H9 (cell line): ENCODE results near the gene AAMP. TPM values are rescaled to one million over a fixed set of nuclear protein-coding genes. Genes with fewer than 3 reads are reported as not detected.

ENCODE experiments used
- DNase-seq: peaks from one replicate; pipeline ENCODE4 v3.0.0-alpha.2; 2017
- H2AFZ ChIP-seq: one replicate; pipeline ENCODE4 v1.6.1; 2013; ENCODE audit warnings: mild to moderate bottlenecking, low read length, control low read depth, moderate library complexity
- H2AK5ac ChIP-seq: 2 replicates; pipeline ENCODE4 v1.6.1; 2013; ENCODE audit warnings: low read length, control low read depth, mixed read lengths; ENCODE audit not compliant: insufficient read length
- H2BK120ac ChIP-seq: one replicate; pipeline ENCODE4 v1.6.1; 2013; ENCODE audit warnings: low read depth, mild to moderate bottlenecking, low read length, control low read depth, inconsistent platforms; ENCODE audit not compliant: poor library complexity, severe bottlenecking
- H2BK12ac ChIP-seq: 2 replicates; pipeline ENCODE4 v1.6.1; 2013; ENCODE audit warnings: low read length, control low read depth, mixed read lengths, low read depth; ENCODE audit not compliant: insufficient read length
- H2BK15ac ChIP-seq: 2 replicates; pipeline ENCODE4 v1.6.1; 2013; ENCODE audit warnings: low read depth, low read length, control low read depth
- H2BK20ac ChIP-seq: one replicate; pipeline ENCODE4 v1.6.1; 2013; ENCODE audit warnings: low read depth, mild to moderate bottlenecking, low read length, control low read depth, inconsistent platforms; ENCODE audit not compliant: poor library complexity, severe bottlenecking
- H2BK5ac ChIP-seq: 2 replicates; pipeline ENCODE4 v1.6.1; 2013; ENCODE audit warnings: low read length, control low read depth, mixed read lengths; ENCODE audit not compliant: insufficient read length
- H3K14ac ChIP-seq: 2 replicates; pipeline ENCODE4 v1.6.1; 2013; ENCODE audit warnings: low read length, control low read depth; ENCODE audit not compliant: insufficient read depth
- H3K18ac ChIP-seq: 2 replicates; pipeline ENCODE4 v1.6.1; 2013; ENCODE audit warnings: low read depth, mild to moderate bottlenecking, mixed read lengths, low read length, control low read depth; ENCODE audit not compliant: insufficient read length
- H3K23ac ChIP-seq: 2 replicates; pipeline ENCODE4 v1.6.1; 2013; ENCODE audit warnings: low read length, control low read depth, mixed read lengths, low read depth; ENCODE audit not compliant: insufficient read length
- H3K23me2 ChIP-seq: 2 replicates; pipeline ENCODE4 v1.6.1; 2013; ENCODE audit warnings: low read depth, mild to moderate bottlenecking, mixed read lengths, low read length, control low read depth; ENCODE audit not compliant: insufficient read length, poor library complexity, severe bottlenecking
- H3K27ac ChIP-seq: 2 replicates; pipeline ENCODE4 v1.5.1; 2013; ENCODE audit warnings: low read length, control low read depth, mixed read lengths, low read depth; ENCODE audit not compliant: insufficient read length
- H3K27me3 ChIP-seq: 2 replicates; pipeline ENCODE4 v1.6.1; 2013; ENCODE audit warnings: low read length, control low read depth, inconsistent platforms; ENCODE audit not compliant: insufficient read depth
- H3K4ac ChIP-seq: 2 replicates; pipeline ENCODE4 v1.6.1; 2013; ENCODE audit warnings: low read depth, mild to moderate bottlenecking, control low read depth, inconsistent platforms, low read length, moderate library complexity
- H3K4me1 ChIP-seq: 2 replicates; pipeline ENCODE4 v1.6.1; 2013; ENCODE audit warnings: low read length, control low read depth, inconsistent platforms; ENCODE audit not compliant: insufficient read depth
- H3K4me2 ChIP-seq: 2 replicates; pipeline ENCODE4 v1.6.1; 2013; ENCODE audit warnings: low read length, control low read depth, mixed read lengths; ENCODE audit not compliant: insufficient read length, insufficient read depth
- H3K56ac ChIP-seq: 2 replicates; pipeline ENCODE4 v1.6.1; 2013; ENCODE audit warnings: low read depth, mild to moderate bottlenecking, mixed read lengths, low read length, control low read depth; ENCODE audit not compliant: insufficient read length
- H3K79me1 ChIP-seq: 2 replicates; pipeline ENCODE4 v1.6.1; 2013; ENCODE audit warnings: low read depth, mild to moderate bottlenecking, moderate library complexity, low read length, control low read depth, inconsistent platforms; ENCODE audit not compliant: insufficient read depth, poor library complexity, severe bottlenecking
- H3K79me2 ChIP-seq: 2 replicates; pipeline ENCODE4 v1.6.1; 2013; ENCODE audit warnings: low read length, control low read depth, inconsistent platforms; ENCODE audit not compliant: insufficient read depth
- H3K9ac ChIP-seq: 2 replicates; pipeline ENCODE4 v1.6.1; 2013; ENCODE audit warnings: low read length, control low read depth, mixed read lengths; ENCODE audit not compliant: insufficient read length; ENCODE audit errors: extremely low read depth
- H3K9me3 ChIP-seq: one replicate; pipeline ENCODE4 v1.6.1; 2013; ENCODE audit warnings: low read depth, low read length, inconsistent platforms; ENCODE audit not compliant: control insufficient read depth
- H3T11ph ChIP-seq: one replicate; pipeline ENCODE4 v1.6.1; 2013; ENCODE audit warnings: mild to moderate bottlenecking, low read length, control low read depth, inconsistent platforms
- H4K20me1 ChIP-seq: one replicate; pipeline ENCODE4 v1.6.1; 2013; ENCODE audit not compliant: control insufficient read depth, insufficient read length, insufficient read depth
- H4K5ac ChIP-seq: 2 replicates; pipeline ENCODE4 v1.6.1; 2013; ENCODE audit warnings: low read depth, mild to moderate bottlenecking, mixed read lengths, low read length, control low read depth; ENCODE audit not compliant: insufficient read length
- H4K8ac ChIP-seq: replicated peaks from 2 replicates; pipeline ENCODE4 v1.6.1; 2013; ENCODE audit warnings: low read length, control low read depth, mixed read lengths, low read depth; ENCODE audit not compliant: insufficient read length
- H4K91ac ChIP-seq: 2 replicates; pipeline ENCODE4 v1.6.1; 2013; ENCODE audit warnings: low read depth, mild to moderate bottlenecking, moderate library complexity, mixed read lengths, low read length, control low read depth; ENCODE audit not compliant: insufficient read length
- H3K27ac Mint-ChIP-seq, 3 experiments: 2 replicates in 2 of 3; 3 replicates in 1 of 3; pipeline ENCODE4 v1.8.0; 2020 to 2021; ENCODE audit warnings: mixed read lengths in 3 of 3, mild to moderate bottlenecking in 1 of 3, moderate library complexity in 1 of 3
- H3K27me3 Mint-ChIP-seq: 2 replicates; pipeline ENCODE4 v1.8.0; 2021; ENCODE audit warnings: low read depth, mild to moderate bottlenecking, moderate library complexity, mixed read lengths
- H3K36me3 Mint-ChIP-seq, 3 experiments: 2 replicates in 2 of 3; 3 replicates in 1 of 3; pipeline ENCODE4 v1.8.0; 2020 to 2021; ENCODE audit warnings: low read depth in 3 of 3, mixed read lengths in 3 of 3; ENCODE audit not compliant: insufficient read depth in 1 of 3
- H3K4me1 Mint-ChIP-seq, 2 experiments: 2 replicates each; pipeline ENCODE4 v1.8.0; 2020; ENCODE audit warnings: mixed read lengths in 2 of 2
- H3K4me3 Mint-ChIP-seq, 2 experiments: 2 replicates in 1 of 2; 3 replicates in 1 of 2; pipeline ENCODE4 v1.8.0; 2020 to 2021; ENCODE audit warnings: mild to moderate bottlenecking in 2 of 2, mixed read lengths in 2 of 2, moderate library complexity in 1 of 2
- H3K9me3 Mint-ChIP-seq, 2 experiments: 2 replicates in 1 of 2; 3 replicates in 1 of 2; pipeline ENCODE4 v1.8.0; 2020; ENCODE audit warnings: mild to moderate bottlenecking in 2 of 2, mixed read lengths in 2 of 2, moderate library complexity in 1 of 2
- CTCF ChIP-seq: fragments of 200-600 bp; sonication (generic); conservative IDR thresholded peaks from 3 replicates; pipeline ENCODE4 v1.8.0; 2021; ENCODE audit warnings: antibody characterized with exemption, mild to moderate bottlenecking
- WGBS: extraction: QIAGEN DNeasy Blood & Tissue Kit; methylation state at CpG from one replicate; pipeline ENCODE4 v1.1.7; 2013; ENCODE audit warnings: missing lambda C conversion rate, low lambda C conversion rate, mixed read lengths; ENCODE audit not compliant: insufficient read length; ENCODE audit errors: extremely low coverage; 5-methylcytosine and 5-hydroxymethylcytosine counted together
- total RNA-seq: library from RNA; stranded (reverse); gene quantifications from 2 replicates; pipeline ENCODE4 v1.2.1, GENCODE V29; 2021

The AAMP gene
- total RNA-seq, 1 experiment from 2014 or later, result 103 TPM

GRCh38 chr2:218249691-218250090 is 20.2 kb downstream of the AAMP start:
- H3T11ph ChIP-seq, result no peak overlapping the region
- H3K56ac ChIP-seq, result no peak overlapping the region
- H3K36me3 Mint-ChIP-seq, result peaks cover 58 to 100% (median 92%) of the 10 kb centered on the region in 3 experiments; a peak in 6 of 7 replicates
- no peak overlapping the region for H3K23ac ChIP-seq
- no peak overlapping the region for H2AK5ac ChIP-seq
- no peaks in the 10 kb centered on the region for H3K79me1 ChIP-seq
- no peaks in the 10 kb centered on the region for H3K27me3 ChIP-seq
- H3K4me1 ChIP-seq, result no peaks in the 10 kb centered on the region
- H3K4ac ChIP-seq, result no peak overlapping the region
- no peak for TF ChIP-seq CTCF
- no peak overlapping the region for H3K27ac ChIP-seq
- no peak overlapping the region for H2BK20ac ChIP-seq
- no peaks in the 10 kb centered on the region for H4K20me1 ChIP-seq
- H2BK12ac ChIP-seq, result no peak overlapping the region
- no peak for DNase-seq
- no peak overlapping the region for H4K5ac ChIP-seq
- WGBS, result no CpG with 5 or more reads among the region's 13 CpGs
- no peak overlapping the region; a peak in 1 of 5 replicates for H3K4me3 Mint-ChIP-seq
- H3K4me2 ChIP-seq, result no peak overlapping the region
- no peak overlapping the region for H2BK5ac ChIP-seq
- no peak overlapping the region for H3K14ac ChIP-seq
- H2BK15ac ChIP-seq, result no peak overlapping the region
- no peak overlapping the region for H4K8ac ChIP-seq
- H3K9me3 Mint-ChIP-seq, result no peaks in the 10 kb centered on the region
- H3K9ac ChIP-seq, result no peak overlapping the region
- H3K27ac Mint-ChIP-seq, result no peak overlapping the region
- no peaks in the 10 kb centered on the region for H3K9me3 ChIP-seq
- H3K23me2 ChIP-seq, result no peaks in the 10 kb centered on the region
- no peak overlapping the region for H2BK120ac ChIP-seq
- no peak overlapping the region for H2AFZ ChIP-seq
- H3K18ac ChIP-seq, result no peak overlapping the region
- H4K91ac ChIP-seq, result no peak overlapping the region
- H3K79me2 ChIP-seq, result no peaks in the 10 kb centered on the region
- no peaks in the 10 kb centered on the region for H3K4me1 Mint-ChIP-seq
- no peaks in the 10 kb centered on the region for H3K27me3 Mint-ChIP-seq
